Measurements from ENCODE around the gene CEL.
"Not testable (repeated sequence)": the region's sequence is repeated elsewhere in the genome, so short reads cannot be mapped to it uniquely, and the experiment has no call there.

CEL gene

GRCh38 chr9:133076691-133077090 is 14.9 kb downstream of the CEL start:
- no peak for TF ChIP-seq POLR2A (IDR thresholded peaks at IDR 0.05; ENCODE audit: low read depth, low read length)
- FAIRE-seq (no peak), DNase-seq (ENCODE audit: insufficient read length, low spot score) (no peak)

GRCh38 chr9:133078486-133078885 is 16.7 kb downstream of the CEL start:
- FAIRE-seq = no peak
- no peak for DNase-seq (ENCODE audit: insufficient read length, low spot score)
- TF ChIP-seq POLR2A (IDR thresholded peaks at IDR 0.05; ENCODE audit: low read depth, low read length) = no peak

DNA sequence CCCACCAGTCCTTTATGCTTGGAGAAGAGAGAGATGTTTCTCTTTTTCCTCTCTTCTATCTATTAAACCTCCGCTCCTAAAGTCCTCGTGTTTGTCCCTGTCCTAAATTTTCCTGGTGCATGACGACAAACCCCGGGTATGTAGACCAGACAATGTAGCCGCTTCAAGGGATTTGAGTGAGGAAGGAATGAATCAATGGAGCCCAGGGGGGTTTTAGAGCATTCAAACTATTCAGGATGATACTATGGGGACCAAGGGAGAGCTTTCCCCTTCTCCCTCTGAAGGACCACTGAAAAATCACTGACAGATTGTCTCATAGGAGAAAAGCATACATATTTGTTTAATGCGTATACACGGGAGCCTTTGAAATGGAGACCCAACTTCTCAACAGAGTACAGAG is 18.4 kb downstream of the CEL start:
- TF ChIP-seq POLR2A (IDR thresholded peaks at IDR 0.05; ENCODE audit: low read depth, low read length) = no peak
- FAIRE-seq = no peak
- no peak for DNase-seq (ENCODE audit: insufficient read length, low spot score)

DNA sequence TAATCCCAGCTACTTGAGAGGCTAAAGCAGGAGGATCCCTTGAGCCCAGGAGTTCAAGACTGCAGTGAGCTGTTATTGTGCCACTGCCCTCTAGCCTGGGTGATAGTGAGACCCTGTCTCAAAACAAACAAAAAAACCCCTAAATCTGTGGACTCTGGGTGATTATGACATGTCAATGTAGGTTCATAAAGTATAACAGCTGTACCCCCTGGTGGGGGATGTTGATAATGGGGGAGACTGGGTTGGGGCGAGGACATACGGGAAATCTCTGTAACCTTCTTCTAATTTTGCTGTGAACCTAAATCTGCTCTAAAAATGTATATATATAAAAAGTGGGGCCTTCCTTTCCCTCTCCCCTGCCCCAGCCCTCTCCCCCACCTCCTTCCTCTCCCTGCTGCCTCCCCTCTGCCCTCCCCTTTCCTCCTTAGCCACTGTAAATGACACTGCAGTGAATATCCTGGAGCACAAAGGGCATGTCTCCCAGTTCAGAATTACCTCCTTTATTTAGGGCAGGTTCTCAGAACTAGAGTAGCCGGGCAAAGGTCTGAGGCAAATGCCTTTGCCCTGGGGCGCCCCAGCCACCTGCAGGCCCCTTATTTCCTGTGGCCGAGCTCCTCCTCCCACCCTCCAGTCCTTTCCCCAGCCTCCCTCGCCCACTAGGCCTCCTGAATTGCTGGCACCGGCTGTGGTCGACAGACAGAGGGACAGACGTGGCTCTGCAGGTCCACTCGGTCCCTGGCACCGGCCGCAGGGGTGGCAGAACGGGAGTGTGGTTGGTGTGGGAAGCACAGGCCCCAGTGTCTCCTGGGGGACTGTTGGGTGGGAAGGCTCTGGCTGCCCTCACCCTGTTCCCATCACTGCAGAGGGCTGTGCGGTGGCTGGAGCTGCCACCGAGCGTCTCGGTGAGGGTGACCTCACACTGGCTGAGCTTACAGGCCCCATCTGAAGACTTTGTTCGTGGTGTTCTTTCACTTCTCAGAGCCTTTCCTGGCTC is 19.3 kb downstream of the CEL start:
- DNase-seq (ENCODE audit: insufficient read length, low spot score); FAIRE-seq: not testable (repeated sequence)

DNA sequence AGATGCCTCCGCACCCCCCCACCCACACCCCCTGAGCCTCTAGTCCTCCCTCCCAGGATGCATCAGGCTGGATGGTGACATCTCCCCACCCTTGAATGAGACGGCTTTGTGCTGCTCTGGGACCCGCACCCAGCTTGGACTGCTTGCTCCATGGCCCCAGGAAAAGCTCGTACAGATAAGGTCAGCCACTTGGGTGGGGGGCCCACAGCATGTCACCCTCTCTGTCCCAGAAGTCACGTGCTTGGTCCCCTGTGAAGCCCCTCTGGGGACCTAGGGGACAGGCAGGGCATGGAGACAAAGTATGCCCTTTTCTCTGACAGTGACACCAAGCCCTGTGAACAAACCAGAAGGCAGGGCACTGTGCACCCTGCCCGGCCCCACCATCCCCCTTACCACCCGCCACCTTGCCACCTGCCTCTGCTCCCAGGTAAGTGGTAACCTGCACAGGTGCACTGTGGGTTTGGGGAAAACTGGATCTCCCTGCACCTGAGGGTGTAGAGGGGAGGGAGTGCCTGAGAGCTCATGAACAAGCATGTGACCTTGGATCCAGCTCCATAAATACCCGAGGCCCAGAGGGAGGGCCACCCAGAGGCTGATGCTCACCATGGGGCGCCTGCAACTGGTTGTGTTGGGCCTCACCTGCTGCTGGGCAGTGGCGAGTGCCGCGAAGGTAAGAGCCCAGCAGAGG is 20.3 kb downstream of the CEL start:
- not testable (repeated sequence) for FAIRE-seq; DNase-seq (ENCODE audit: insufficient read length, low spot score)

DNA sequence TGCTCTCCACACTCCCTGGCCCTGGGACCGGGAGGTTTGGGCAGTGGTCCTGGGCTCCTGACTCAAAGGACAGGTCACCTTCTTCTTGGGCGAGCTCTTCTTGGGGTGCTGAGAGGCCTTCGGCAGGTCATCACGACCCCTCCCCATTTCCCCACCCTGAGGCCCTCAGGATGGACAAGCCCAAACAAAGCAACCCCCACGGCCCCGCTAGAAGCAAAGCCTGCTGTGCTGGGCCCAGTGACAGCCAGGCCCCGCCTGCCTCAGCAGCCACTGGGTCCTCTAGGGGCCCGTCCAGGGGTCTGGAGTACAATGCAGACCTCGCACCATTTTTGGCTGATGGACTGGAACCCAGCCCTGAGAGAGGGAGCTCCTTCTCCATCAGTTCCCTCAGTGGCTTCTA is 21.9 kb downstream of the CEL start:
- not testable (repeated sequence) for FAIRE-seq

DNA sequence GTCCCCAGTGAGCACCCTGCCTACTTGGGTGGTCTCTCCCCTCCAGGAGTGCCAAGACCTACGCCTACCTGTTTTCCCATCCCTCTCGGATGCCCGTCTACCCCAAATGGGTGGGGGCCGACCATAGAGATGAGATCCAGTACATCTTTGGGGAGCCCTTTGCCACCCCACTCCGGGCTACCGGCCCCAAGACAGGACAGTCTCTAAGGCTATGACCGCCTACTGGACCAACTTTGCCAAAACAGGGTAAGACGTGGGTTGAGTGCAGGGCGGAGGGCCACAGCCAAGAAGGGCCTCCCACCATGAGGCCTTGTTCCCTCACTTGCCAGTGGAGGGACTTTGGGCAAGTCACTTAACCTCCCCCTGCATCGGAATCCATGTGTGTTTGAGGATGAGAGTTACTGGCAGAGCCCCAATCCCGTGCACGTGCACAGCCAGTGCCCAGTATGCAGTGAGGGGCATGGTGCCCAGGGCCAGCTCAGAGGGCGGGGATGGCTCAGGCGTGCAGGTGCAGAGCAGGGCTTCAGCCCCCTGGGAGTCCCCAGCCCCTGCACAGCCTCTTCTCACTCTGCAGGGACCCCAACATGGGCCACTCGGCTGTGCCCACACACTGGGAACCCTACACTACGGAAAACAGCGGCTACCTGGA is 24.6 kb downstream of the CEL start:
- DNase-seq (ENCODE audit: insufficient read length, low spot score); FAIRE-seq: not testable (repeated sequence)

More for the DNA sequence above, 21.9 kb downstream of the CEL start:
- DNase-seq (ENCODE audit: insufficient read length, low spot score) = not testable (repeated sequence)

DNA sequence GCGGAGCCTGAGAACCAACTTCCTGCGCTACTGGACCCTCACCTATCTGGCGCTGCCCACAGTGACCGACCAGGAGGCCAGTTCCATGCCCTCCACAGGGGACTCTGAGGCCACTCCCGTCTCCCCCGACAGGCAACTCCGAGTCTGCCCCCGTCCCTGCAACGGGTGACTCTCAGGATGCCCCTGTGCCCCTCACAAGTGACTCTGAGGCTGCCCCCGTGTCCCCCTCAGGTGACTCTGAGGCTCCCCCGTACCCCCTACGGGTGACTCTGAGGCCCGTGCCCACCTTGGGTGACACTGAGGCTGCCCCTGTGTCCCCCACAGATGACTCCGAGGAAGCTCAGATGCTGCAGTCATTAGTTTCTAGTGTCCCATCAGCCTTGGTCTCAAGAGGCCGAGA is 25.1 kb downstream of the CEL start:
- DNase-seq (ENCODE audit: insufficient read length, low spot score) (no peak), FAIRE-seq (no peak)
- TF ChIP-seq POLR2A (IDR thresholded peaks at IDR 0.05; ENCODE audit: low read depth, low read length) = no peak

GRCh38 chr9:133087429-133088145 is 25.8 kb downstream of the CEL start:
- FAIRE-seq (no peak), DNase-seq (ENCODE audit: insufficient read length, low spot score) (no peak)
- TF ChIP-seq POLR2A (IDR thresholded peaks at IDR 0.05; ENCODE audit: low read depth, low read length) = no peak

DNA sequence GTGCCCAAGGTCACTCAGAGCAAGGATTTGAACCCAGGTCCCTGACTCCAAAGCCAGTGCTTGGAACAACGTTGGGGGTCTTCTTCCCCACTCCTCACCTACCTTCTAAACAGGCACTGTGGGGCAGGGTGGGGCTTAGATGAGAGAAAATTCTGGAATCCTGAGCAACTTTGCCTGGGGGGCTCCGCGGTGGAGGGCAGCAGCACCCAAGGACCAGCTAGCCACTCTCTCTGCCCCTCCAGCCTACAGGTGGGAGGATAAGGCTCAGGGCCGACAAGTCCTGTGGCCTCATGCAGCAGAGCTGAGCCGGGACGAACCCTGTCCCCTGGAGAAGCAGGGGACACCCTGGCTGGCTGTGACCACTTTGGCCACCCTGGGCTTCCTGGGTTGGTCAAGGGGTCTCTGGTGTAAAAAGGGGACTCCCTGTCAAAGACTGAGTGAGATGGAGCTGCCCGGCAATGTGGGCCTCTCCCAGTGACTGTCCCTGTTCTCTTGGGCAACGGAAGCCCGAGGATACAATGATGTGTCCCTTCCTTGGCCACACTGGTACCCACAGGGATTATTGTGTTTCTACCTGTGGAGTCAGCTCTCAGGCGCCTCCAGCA is 26.5 kb downstream of the CEL start:
- no peak for TF ChIP-seq POLR2A (IDR thresholded peaks at IDR 0.05; ENCODE audit: low read depth, low read length)
- DNase-seq (ENCODE audit: insufficient read length, low spot score) = no peak
- no peak for FAIRE-seq

GRCh38 chr9:133088756-133089155 is 27.0 kb downstream of the CEL start:
- FAIRE-seq (no peak), DNase-seq (ENCODE audit: insufficient read length, low spot score) (no peak)
- no peak for TF ChIP-seq POLR2A (IDR thresholded peaks at IDR 0.05; ENCODE audit: low read depth, low read length)

GRCh38 chr9:133089271-133089671 is 27.5 kb downstream of the CEL start:
- FAIRE-seq (no peak), DNase-seq (ENCODE audit: insufficient read length, low spot score) (no peak)
- TF ChIP-seq POLR2A (IDR thresholded peaks at IDR 0.05; ENCODE audit: low read depth, low read length) = no peak

DNA sequence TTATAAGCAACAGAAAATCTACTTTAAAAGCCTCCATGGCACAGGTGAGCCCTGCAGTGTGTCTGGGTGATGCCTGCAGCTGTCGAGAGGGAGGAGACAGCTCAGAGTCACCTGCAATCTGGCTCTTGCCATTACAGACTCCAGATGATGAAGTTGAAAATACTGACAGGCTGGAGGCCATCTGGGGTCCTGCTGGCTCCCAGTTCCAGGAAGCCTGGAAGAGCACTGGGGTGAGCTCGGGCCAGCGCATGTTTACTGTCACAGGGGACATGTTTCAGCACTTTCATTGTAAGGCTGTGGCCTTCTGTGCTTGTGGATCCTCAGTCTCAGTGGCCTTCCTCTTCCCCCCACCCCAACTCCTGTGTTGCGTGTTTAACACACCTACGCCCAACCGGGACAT is 28.4 kb downstream of the CEL start:
- FAIRE-seq (no peak), DNase-seq (ENCODE audit: insufficient read length, low spot score) (no peak)
- TF ChIP-seq POLR2A (IDR thresholded peaks at IDR 0.05; ENCODE audit: low read depth, low read length) = no peak
